Left ventricle myocardium superior (tissue), 1 donor: ENCODE data around the gene FARS2. TPM values are rescaled to one million over a fixed set of nuclear protein-coding genes. Genes with fewer than 3 reads are reported as not detected.
A peak's percentile ranks its signal among the peaks of the same experiment; 100 is the strongest.

Experiments used
- ATAC-seq: fragments of 200-7000 bp; cut with Tn5 transposase; one replicate; pipeline ENCODE4 v1.9.1; 2020; ENCODE audit warnings: mild to moderate bottlenecking, moderate library complexity
- DNase-seq: peaks from one replicate; pipeline ENCODE4 v3.0.0-alpha.2; 2020
- intact Hi-C: fragments of 100-400 bp; cut with micrococcal nuclease; formaldehyde crosslinking; loops from one replicate; pipeline ENCODE4 v1.11.0; 2022
- total RNA-seq: library from RNA; stranded (reverse); fragmentation: NEBNext Ultra II Directional; extraction: Animal tissue kit (Norgen Biotek cat#: 25700); gene quantifications from one replicate; pipeline ENCODE4 v1.2.1, GENCODE V29; 2021
- donor health status: DM: no; HTN: yes; CAD: no; lungs with severe emphysema.

Gene FARS2
- total RNA-seq, 1 donor from 2014 or later: 19.4 TPM

GRCh38 chr6:5442319-5442718, 181.0 kb downstream of the FARS2 start:
- ATAC-seq (no peak), DNase-seq (no peak)
- intact Hi-C loops: no loop called here

GRCh38 chr6:5442916-5443315, 181.6 kb downstream of the FARS2 start:
- intact Hi-C loops: no loop called here
- DNase-seq (no peak), ATAC-seq (no peak)

- ATAC-seq: no peak
- intact Hi-C loops: no loop called here
- no peak for DNase-seq
Measured at GRCh38 chr6:5443491-5443890, 182.2 kb downstream of the FARS2 start.

GRCh38 chr6:5446362-5447075, 185.2 kb downstream of the FARS2 start:
- no peak for ATAC-seq
- DNase-seq: no peak
- intact Hi-C loops: no loop called here

- intact Hi-C loops: no loop called here
- no peak for DNase-seq
- ATAC-seq: no peak
Measured at GRCh38 chr6:5447921-5448320, 186.6 kb downstream of the FARS2 start.

GRCh38 chr6:5450073-5450472, 188.8 kb downstream of the FARS2 start:
- ATAC-seq (no peak), DNase-seq (no peak)
- intact Hi-C loops: no loop called here

- ATAC-seq (no peak), DNase-seq (no peak)
Measured at GRCh38 chr6:5453546-5453945, 192.2 kb downstream of the FARS2 start.

GRCh38 chr6:5455142-5455541, 193.8 kb downstream of the FARS2 start:
- intact Hi-C loops: no loop called here
- ATAC-seq (no peak), DNase-seq (no peak)

More at GRCh38 chr6:5453546-5453945, 192.2 kb downstream of the FARS2 start:
- intact Hi-C loops: no loop called here

GRCh38 chr6:5457041-5457440, 195.7 kb downstream of the FARS2 start:
- peak; percentile 57 for ATAC-seq
- intact Hi-C loops: no loop called here
- DNase-seq: no peak

- peak; percentile 83 for ATAC-seq
- intact Hi-C loops: no loop called here
- DNase-seq: peak; percentile 50
Measured at GRCh38 chr6:5457983-5458683, 196.8 kb downstream of the FARS2 start.

- no peak for DNase-seq
- no peak for ATAC-seq
- intact Hi-C loops: no loop called here
Measured at GRCh38 chr6:5459346-5459745, 198.0 kb downstream of the FARS2 start.

GRCh38 chr6:5461365-5461764, 200.1 kb downstream of the FARS2 start:
- ATAC-seq: no peak
- no peak for DNase-seq
- intact Hi-C loops: no loop called here

- ATAC-seq (no peak), DNase-seq (no peak)
- intact Hi-C loops: no loop called here
Measured at GRCh38 chr6:5462856-5463255, 201.5 kb downstream of the FARS2 start.

- intact Hi-C loops: no loop called here
- DNase-seq: no peak
- ATAC-seq: no peak
Measured at GRCh38 chr6:5463690-5464089, 202.4 kb downstream of the FARS2 start.

- ATAC-seq (no peak), DNase-seq (no peak)
- intact Hi-C loops: no loop called here
Measured at GRCh38 chr6:5464099-5464885, 203.0 kb downstream of the FARS2 start.

GRCh38 chr6:5466281-5467136, 205.2 kb downstream of the FARS2 start:
- DNase-seq (no peak), ATAC-seq (peak; percentile 22)
- intact Hi-C loops: no loop called here

- DNase-seq (no peak), ATAC-seq (no peak)
- intact Hi-C loops: no loop called here
Measured at GRCh38 chr6:5468586-5468985, 207.3 kb downstream of the FARS2 start.

GRCh38 chr6:5469101-5469846, 208.0 kb downstream of the FARS2 start:
- ATAC-seq: no peak
- intact Hi-C loops: no loop called here
- DNase-seq: no peak
